ENCODE measurements around the gene CAPN2.
"Not testable (repeated sequence)": the region's sequence is repeated elsewhere in the genome, so short reads cannot be mapped to it uniquely, and the experiment has no call there.

CAPN2 gene

DNA sequence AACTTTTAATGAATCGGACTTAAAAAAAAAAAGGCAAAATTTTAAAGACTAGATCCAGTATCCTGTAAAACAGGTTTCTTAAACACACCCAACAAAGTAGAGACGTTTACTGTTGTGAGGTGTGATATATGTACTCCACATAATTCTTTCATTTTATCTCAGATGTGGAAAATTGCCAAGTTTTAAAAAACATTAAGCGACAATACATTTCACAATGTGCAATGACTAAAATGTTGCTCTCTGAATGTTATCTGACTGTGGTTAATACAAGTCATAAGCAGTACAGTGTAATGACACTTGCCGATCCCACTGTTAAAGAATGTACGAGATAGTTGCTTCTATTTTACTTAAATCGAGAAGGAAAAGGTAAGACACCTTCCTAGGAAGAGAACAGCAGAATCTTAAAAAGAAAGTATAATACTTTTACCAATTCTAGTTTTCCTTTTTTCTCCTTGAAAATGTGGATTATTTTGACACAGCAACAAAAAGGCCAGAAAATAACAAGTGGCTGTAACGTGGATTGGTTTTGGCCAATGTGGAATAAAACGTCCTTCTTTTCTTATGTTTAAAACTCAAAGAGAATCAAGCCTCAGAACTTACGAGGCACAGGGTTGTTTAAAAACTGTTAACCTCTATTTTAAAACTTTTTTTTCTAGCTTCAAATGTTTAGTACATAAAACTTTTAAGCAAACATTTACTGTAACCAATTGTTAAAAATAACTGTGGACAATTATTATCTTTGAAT lies 82.0 kb downstream of the CAPN2 start:
- DNase-seq, result no peak

DNA sequence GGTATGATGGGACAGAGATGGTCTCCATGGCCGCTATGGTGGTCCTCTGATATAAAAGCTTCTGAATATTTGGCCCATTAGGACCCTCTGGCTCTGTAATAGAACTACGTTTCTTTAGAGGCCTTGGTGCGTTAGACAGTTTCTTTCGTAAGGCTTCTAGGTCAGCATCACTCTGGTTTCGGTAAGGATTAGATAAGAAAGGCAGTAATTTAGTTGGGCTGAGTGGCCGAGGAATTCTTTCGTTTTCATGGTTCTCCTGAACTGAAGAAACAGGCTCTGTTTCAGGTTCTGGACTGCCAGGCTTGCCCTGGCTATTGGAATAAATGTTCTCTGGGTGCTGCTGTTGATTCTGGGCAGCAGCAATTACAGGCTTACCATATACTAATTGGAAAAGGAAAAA lies 83.9 kb downstream of the CAPN2 start:
- DNase-seq, result no peak

DNA sequence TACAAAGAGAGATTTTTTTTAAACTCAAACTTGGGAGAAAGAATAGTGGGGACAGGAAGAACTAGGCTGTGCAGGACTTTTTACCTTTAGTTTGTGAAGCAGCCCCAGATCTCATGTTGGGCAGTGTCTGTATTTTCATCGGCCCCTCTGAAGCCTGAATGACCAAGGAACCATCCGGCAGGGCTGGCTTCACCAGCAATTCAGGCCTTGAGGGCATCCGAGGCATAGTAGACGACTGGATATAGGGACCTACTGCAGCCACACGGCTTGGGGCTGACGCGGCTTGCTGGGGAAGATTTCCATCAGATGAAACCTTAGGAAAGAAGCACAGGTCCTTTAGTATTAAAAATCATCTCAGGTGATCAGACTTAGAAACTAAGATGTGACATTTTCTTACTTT lies 89.7 kb downstream of the CAPN2 start:
- DNase-seq, result no peak

DNA sequence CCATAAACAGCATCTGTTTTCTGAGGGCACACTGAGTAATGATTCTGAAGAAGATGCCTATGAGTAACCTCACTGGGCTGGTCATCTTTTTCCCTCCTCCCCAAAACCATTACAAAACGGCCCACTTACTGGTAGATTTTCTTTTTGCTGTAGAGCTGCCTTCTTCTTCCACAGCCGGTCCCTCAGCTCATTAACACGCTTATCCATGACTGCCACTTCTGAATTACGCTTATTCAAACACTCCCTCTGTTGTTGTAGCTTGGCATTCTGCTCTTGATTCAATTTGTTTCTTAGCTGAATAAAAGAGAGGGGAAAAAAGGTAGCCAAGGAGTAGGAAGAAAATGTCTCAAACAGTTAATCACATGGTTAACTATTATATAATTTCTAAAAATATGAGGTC lies 90.3 kb downstream of the CAPN2 start:
- DNase-seq, result no peak

DNA sequence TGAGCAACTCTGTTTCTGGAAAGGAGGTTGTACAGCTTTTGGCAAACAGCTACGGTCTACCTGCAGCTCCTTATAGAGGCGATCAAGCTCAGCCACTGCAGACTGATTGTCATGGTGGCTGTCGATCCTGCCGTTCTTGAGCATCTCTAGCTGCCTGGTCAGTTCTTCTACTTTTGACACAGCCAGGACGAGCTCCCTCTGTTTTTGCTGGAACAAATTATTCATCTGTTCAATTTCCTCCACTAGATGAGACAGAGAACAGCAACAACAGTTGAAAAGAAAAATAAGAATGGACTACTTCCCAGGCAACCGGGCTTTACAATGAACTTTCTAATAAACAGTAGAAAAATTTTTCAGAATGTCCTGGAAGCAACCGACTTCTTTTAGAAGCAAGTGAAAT lies 90.9 kb downstream of the CAPN2 start:
- DNase-seq, result no peak

DNA sequence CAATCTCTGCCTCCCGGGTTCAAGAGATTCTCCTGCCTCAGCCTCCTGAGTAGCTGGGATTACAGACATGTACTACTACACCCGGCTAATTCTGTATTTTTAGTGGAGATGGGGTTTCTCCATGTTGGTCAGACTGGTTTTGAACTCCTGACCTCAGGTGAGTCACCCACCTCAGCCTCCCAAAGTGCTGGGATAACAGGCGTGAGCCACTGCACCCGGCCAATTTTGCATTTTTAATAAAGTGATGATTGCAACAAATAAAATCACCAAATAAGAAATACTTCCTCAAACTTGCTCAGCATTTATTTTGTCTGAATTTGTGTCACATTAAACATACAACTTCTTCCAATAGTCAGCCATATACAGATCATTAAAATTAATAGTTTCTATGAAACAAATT lies 97.6 kb downstream of the CAPN2 start:
- not testable (repeated sequence) for DNase-seq

DNA sequence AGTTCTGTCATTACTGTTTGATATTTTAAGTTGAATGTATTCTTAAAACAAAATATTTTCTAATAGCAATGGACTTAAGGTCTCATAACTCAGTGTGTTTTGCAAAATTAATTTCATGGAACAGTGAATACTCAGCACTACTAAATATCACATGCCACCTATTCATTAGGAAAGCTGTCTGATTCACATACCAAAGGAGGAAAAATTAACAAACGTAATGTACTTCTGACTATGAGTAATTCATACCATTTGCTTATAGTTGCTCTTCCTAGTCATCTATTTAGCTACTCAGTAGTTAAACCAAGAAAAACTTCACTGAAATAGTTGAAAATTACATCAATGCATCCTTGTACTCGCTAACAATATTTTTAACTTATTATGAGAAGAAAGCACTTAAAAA lies 98.2 kb downstream of the CAPN2 start:
- DNase-seq, result no peak

DNA sequence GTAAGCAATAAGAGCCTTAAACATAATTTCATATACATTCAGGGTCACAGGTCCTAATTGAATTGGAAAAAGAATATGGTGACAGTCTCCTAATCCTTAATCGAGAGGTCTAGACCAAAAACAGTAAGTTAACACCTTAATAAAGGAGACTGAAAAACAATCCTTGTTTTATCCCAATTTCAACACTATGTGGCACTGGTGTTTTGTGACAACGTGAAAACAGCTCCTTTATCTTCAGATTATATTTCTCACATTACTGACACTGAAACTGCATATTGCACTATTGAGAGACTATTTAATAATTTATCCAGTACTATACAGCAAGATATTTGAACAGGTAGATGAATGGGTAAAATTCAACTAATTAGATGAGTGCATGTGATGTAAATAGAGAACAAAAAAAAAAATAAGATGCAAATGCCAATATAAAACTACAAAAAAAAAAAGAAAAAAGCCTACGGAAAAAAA lies 99.3 kb downstream of the CAPN2 start:
- DNase-seq, result no peak

DNA sequence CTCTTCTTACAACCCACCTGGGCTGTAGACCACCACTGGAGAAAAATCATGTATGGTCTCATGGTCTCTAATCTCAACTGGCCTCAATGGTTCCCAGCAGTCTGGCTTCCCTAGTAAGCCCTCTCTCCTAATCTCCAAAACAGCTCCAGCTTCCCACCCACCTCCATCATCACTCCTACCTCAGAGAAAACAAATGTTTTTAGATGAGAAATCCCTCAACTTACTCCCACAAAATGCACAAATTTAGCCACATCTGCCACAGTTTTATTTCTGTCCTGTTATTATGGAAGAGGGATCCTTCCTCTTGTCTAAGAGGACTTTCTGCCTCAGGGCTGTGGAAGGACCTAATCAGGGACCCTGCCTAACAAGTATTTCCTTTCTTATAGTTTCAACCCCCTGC lies 101.3 kb downstream of the CAPN2 start:
- no peak for DNase-seq

DNA sequence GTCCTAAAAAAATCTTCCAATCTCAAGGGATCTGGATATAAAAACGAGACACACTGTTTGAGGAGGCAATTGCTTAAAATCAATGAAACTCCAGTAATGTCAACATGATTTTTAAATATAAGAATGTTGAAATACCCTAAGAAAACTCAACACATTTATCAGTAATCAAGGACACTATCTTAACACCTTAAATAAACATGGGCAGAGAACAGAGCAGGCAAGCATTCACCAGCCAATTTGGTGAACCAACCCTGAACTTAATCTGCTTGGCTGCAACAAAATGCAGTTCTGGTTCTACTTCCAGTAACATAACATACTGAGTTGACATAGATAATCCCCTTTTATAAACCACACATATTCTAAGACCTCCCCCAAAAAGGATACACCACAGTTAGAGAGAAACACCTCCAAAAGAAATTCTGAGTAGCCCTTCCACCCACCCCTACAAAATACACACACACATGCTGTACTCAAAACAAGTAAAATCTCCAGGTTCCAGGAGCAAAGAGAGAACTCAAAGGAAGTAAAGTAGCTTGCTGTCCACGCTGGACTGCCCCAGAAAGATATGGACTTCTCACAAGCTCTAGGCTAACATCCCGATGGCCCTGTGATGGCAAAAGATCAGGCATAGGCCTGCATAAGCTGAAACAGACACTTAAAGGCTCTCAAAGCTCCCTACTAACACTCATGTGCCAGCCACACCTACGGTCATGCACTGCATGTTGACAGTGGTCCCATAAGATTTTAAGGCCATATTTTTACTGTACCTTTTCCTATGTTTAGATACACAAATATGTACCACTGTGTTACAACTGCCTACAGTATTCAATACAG lies 102.9 kb downstream of the CAPN2 start:
- no peak for DNase-seq

DNA sequence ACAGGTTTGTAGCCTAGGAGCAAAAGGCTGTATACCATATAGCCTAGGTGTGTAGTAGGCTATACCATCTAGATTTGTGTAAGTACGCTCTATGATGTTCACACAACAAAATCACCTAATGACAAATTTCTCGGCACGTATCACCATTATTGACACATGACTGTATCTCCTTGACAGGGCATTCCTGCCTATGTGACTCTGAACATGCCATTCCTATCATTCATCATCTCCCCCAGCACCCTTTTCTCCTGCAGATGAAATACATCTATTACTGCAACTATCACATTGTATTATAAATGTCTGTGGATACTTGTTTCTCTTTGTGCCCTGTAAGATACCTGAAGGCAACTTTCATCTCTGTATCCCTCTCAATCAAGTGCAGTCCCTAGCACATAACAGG lies 103.5 kb downstream of the CAPN2 start:
- no peak for DNase-seq

DNA sequence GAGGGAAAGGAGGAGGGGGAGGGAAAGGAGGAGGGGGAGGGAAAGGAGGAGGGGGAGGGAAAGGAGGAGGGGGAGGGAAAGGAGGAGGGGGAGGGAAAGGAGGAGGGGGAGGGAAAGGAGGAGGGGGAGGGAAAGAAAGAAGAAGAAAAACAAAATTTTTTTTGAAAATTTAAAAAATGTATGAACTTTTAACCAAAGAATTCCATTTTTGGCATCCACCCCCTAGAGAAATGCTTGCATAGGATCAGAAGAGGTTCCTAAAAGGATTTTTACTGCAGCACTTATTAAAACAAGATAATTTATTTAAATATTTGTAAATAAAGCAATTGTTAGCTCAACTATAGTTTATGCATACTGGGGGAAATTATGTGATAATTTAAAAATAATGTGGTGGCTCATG lies 104.9 kb downstream of the CAPN2 start:
- DNase-seq, result not testable (repeated sequence)

DNA sequence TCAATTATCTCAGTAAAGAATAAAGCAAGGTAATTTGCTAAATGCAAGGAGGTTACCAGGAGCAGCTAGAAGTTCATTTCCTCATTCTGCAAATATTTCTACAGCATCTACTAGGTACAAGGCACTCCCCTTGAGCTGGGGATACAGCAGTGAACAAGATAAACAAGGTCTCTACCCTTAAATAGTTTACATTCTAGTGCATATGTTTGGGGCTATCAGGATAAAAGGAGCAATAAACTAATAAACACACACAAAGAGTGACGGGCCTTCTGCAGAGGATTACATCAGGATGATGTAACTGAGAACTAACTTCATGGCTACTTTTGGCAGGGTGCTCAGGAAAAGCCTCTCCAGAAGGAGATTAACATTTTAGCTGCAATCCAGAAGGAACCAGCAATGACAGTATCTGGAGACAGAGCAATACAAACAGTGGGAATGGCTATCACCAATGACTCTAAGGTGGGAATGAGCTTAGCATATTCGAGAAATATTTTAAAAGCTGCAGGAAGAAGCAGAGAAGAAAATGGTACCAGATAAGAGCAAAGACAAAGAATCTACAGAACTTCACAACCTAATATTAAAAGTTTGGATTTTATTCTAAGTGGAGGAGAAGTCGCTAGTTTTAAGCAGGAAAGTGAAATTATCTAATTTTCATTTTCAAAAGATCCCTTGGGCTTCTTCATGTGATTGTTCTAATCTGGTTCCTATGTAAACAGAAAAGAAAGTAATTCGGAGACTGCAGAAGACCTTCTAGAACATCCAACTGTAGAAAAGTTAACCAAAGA lies 107.6 kb downstream of the CAPN2 start:
- DNase-seq, result no peak

DNA sequence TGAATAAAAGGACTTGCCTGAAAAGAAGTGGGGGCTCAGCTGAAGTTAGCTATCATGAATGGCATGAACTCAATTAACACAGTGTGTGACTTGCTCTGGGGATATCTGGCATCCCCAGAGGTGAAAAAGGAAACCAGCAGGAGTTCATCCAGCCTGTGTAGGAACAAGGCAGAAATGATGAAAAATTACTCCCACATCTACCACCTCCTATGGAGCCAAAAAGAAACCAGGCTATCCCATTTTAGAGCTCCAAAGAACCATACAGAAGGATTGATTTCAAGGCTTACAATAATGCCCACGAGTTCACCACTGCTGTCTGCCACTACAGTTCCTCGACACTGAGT lies 108.1 kb downstream of the CAPN2 start:
- no peak for DNase-seq

DNA sequence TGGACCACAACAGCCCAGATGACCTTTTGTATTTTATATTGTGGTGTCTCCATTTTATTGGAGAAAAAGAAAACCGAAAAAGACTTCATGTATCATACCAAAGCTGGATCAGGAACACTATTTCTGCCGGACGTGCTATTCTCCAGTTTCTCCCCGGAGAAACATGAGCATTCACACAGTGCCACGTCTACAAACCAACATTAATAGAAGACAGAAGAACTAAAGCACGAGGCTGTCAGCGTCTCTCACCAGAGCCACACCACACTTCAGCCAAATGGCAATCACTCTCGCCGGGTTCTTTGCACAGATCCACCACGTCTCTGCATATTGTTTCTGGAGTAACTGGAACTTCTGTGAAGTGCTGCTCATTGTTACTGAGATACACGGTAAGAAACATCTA lies 108.6 kb downstream of the CAPN2 start:
- DNase-seq, result no peak

DNA sequence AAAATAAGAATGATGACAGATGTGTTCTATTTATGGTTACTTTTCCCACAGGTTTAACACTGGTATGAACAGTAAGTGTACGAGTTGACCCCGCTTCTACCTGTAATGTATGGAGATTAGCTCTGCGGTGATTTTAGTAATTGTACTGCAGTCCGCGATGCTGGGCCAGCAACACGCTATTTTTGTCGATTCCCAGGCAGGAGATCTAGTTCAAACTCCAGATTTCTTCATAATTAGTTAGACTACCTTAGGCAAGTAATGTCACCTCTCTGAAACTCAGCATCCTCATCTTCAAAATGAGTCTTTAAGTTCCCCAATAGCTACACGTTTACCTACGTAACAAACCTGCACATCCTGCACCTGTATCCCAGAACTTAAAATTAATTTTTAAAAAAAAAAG lies 111.9 kb downstream of the CAPN2 start:
- DNase-seq, result no peak

DNA sequence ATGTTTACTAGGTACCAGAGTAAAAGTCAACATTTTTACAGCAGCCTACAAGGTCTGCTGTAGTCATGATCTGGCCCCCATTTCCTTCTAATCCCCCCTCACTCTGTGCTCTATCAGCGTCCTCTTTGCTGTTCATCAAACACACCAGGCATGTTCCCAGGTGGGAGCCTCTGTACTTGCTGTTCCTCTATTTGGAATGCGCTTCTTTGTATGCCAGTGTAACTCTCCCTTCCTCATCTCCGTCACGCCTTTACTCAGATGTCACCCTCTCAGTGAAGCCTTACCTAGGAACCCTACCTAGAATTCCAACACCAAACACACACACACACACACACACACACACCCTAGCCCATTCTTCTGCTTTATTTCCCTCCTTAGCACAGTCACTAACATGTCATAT lies 112.4 kb downstream of the CAPN2 start:
- no peak for DNase-seq

Data from effector CD4-positive, alpha-beta T cell (primary cell).